Measurements from ENCODE around the gene KIF21B. TPM values are rescaled to one million over a fixed set of nuclear protein-coding genes. Genes with fewer than 3 reads are reported as not detected.

Gene KIF21B
- total RNA-seq, 1 donor from 2014 or later = 2.6 TPM

GRCh38 chr1:201039876-201040275, 16.4 kb upstream of the KIF21B start:
- H3K27me3 Mint-ChIP-seq (ENCODE audit: low read depth) = peaks cover 2% of the 10 kb centered on the region
- no peak for DNase-seq (ENCODE audit: low spot score)
- TF ChIP-seq, protein P1, sequence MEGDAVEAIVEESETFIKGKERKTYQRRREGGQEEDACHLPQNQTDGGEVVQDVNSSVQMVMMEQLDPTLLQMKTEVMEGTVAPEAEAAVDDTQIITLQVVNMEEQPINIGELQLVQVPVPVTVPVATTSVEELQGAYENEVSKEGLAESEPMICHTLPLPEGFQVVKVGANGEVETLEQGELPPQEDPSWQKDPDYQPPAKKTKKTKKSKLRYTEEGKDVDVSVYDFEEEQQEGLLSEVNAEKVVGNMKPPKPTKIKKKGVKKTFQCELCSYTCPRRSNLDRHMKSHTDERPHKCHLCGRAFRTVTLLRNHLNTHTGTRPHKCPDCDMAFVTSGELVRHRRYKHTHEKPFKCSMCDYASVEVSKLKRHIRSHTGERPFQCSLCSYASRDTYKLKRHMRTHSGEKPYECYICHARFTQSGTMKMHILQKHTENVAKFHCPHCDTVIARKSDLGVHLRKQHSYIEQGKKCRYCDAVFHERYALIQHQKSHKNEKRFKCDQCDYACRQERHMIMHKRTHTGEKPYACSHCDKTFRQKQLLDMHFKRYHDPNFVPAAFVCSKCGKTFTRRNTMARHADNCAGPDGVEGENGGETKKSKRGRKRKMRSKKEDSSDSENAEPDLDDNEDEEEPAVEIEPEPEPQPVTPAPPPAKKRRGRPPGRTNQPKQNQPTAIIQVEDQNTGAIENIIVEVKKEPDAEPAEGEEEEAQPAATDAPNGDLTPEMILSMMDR (IDR thresholded peaks at IDR 0.05) = no peak
- no peak overlapping the region for H3K27ac Mint-ChIP-seq (ENCODE audit: unreplicated experiment)
- no peak overlapping the region for H3K4me3 Mint-ChIP-seq (ENCODE audit: unreplicated experiment)
- no peaks in the 10 kb centered on the region for H3K36me3 Mint-ChIP-seq (ENCODE audit: low read depth)
- no peaks in the 10 kb centered on the region for H3K9me3 Mint-ChIP-seq (ENCODE audit: low read depth)
- H3K4me1 Mint-ChIP-seq (ENCODE audit: low read depth) = peaks cover 4% of the 10 kb centered on the region

- H3K27me3 Mint-ChIP-seq (ENCODE audit: low read depth) = peaks cover 2% of the 10 kb centered on the region
- H3K4me1 Mint-ChIP-seq (ENCODE audit: low read depth) = peaks cover 4% of the 10 kb centered on the region
- no peak overlapping the region for H3K27ac Mint-ChIP-seq (ENCODE audit: unreplicated experiment)
- no peaks in the 10 kb centered on the region for H3K9me3 Mint-ChIP-seq (ENCODE audit: low read depth)
- H3K4me3 Mint-ChIP-seq (ENCODE audit: unreplicated experiment) = no peak overlapping the region
- no peaks in the 10 kb centered on the region for H3K36me3 Mint-ChIP-seq (ENCODE audit: low read depth)
- TF ChIP-seq, protein P1 (IDR thresholded peaks at IDR 0.05) = no peak
- DNase-seq (ENCODE audit: low spot score) = no peak
Observed at GRCh38 chr1:201039418-201039817, 15.9 kb upstream of the KIF21B start.

DNA sequence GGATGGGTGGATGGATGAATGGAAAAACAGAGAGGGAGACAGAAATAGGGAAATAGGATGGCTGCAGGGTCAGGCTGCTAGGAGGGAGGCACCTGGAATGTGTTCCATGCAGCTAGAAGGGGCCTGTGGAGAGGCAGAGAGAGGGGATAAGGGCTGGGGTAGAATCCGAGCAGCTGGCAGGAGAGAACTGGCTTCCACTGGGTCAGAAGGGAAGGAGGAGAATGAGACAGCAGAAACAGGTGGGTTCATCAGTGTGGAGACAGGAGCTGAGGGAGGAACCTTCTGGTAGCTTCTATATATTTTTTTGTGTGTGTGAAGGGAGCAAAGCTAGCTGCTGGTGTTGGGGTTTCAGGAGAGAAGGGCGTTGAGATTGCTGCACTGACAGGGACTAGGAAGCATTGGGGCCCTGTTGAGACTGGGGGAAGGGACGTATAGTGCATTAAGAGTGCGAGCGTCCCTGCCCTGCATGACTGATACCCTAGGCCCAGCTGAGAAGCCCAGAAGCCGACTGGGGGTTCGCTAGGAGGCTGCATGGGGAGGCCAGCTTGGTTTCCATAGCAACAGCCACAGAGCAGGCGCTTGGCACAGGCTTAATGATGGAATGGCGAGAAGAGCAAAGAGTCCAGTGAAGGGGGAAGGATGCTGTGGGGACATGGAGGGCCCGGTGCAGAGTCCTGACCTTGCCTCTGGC, 14.8 kb upstream of the KIF21B start:
- TF ChIP-seq, protein P1 (IDR thresholded peaks at IDR 0.05) = no peak
- H3K27me3 Mint-ChIP-seq (ENCODE audit: low read depth) = no peaks in the 10 kb centered on the region
- peaks cover 4% of the 10 kb centered on the region for H3K4me1 Mint-ChIP-seq (ENCODE audit: low read depth)
- H3K4me3 Mint-ChIP-seq (ENCODE audit: unreplicated experiment) = no peak overlapping the region
- no peak overlapping the region for H3K27ac Mint-ChIP-seq (ENCODE audit: unreplicated experiment)
- DNase-seq (ENCODE audit: low spot score) = no peak
- H3K36me3 Mint-ChIP-seq (ENCODE audit: low read depth) = no peaks in the 10 kb centered on the region
- no peaks in the 10 kb centered on the region for H3K9me3 Mint-ChIP-seq (ENCODE audit: low read depth)

DNA sequence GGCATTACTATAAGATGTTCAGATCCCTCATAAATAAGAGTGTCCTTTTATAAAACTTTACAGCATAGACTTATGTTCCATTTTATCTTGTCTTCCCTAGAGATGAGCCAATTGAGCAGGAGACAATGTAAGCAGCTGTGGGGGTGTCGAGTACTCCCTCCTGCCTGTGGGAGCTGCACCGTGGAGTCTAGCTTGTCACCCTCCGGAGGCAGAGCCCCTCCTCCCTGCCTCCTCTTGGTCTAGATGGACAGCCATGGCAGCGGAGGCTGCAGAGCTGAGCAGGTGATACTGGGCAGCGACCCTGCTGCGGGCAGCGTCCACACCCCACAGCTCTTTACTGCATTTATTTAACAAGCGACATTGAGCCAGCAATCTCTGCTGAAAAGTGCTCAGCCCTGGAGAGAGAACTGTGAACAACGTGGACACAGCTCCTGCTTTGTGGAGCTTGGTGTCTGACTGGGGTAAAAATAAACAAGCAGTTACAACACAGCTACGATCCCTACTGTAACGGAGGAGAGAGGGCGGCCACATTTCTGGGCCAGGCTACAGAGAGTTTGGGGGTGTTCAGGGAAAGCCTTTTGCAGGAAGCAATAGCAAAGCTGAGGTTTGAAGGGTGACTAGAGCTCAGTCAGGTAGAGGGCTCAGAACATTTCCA, 12.8 kb upstream of the KIF21B start:
- Mint-ChIP-seq H3K9me3 (ENCODE audit: low read depth) (no peaks in the 10 kb centered on the region), H3K36me3 (ENCODE audit: low read depth) (no peaks in the 10 kb centered on the region), H3K4me1 (ENCODE audit: low read depth) (no peaks in the 10 kb centered on the region), H3K4me3 (ENCODE audit: unreplicated experiment) (no peak overlapping the region), H3K27ac (ENCODE audit: unreplicated experiment) (no peak overlapping the region), H3K27me3 (ENCODE audit: low read depth) (peaks cover 4% of the 10 kb centered on the region)
- TF ChIP-seq, protein P1 (IDR thresholded peaks at IDR 0.05) = no peak
- no peak for DNase-seq (ENCODE audit: low spot score)

- Mint-ChIP-seq H3K4me1 (ENCODE audit: low read depth) (no peaks in the 10 kb centered on the region), H3K27ac (ENCODE audit: unreplicated experiment) (no peak overlapping the region), H3K9me3 (ENCODE audit: low read depth) (no peaks in the 10 kb centered on the region), H3K4me3 (ENCODE audit: unreplicated experiment) (no peak overlapping the region), H3K27me3 (ENCODE audit: low read depth) (peaks cover 4% of the 10 kb centered on the region), H3K36me3 (ENCODE audit: low read depth) (no peaks in the 10 kb centered on the region)
- no peak for DNase-seq (ENCODE audit: low spot score)
- TF ChIP-seq, protein P1 (IDR thresholded peaks at IDR 0.05) = no peak
Observed at GRCh38 chr1:201034671-201035070, 11.2 kb upstream of the KIF21B start.

All from chondrocyte (in vitro differentiated cells).